CD4-positive, alpha-beta T cell (primary cell): ENCODE data around the gene PLCXD1. TPM values are rescaled to one million over a fixed set of nuclear protein-coding genes. Genes with fewer than 3 reads are reported as not detected.

Source experiments
- ATAC-seq: fragments of 200-7000 bp; cut with Tn5 transposase; one replicate; pipeline ENCODE4 v1.10.0; 2022; ENCODE audit warnings: mild to moderate bottlenecking; ENCODE audit not compliant: poor library complexity
- CTCF ChIA-PET: fragments of 350-600 bp; sonication (Branson Sonifier 250); formaldehyde crosslinking; loops from one replicate; lab custom pipeline; 2021; ENCODE audit warnings: antibody characterized with exemption, inconsistent platforms; lab: Charles Lee
- POLR2A ChIA-PET: fragments of 350-600 bp; sonication (Branson Sonifier 250); formaldehyde crosslinking; loops from one replicate; lab custom pipeline; 2021; ENCODE audit warnings: antibody characterized with exemption, inconsistent platforms; lab: Charles Lee
- DNase-seq, 14 experiments: peaks; one replicate each; pipeline ENCODE4 v3.0.0-alpha.2; 2013 to 2020; ENCODE audit warnings: mixed read lengths in 2 of 14
- H3K27ac ChIP-seq, 2 donors: one replicate each; pipeline versions ENCODE4 v1.5.1 to v1.7.0; 2013; ENCODE audit warnings: low read length in 2 of 2, low read depth in 1 of 2, mild to moderate bottlenecking in 1 of 2
- H3K27me3 ChIP-seq, 2 experiments: 1 replicate in 1 of 2; 2 replicates in 1 of 2; pipeline versions ENCODE4 v1.6.1 to v1.7.0; 2013; ENCODE audit warnings: low read length in 2 of 2, control low read depth in 1 of 2, mild to moderate bottlenecking in 1 of 2, moderate library complexity in 1 of 2; ENCODE audit not compliant: insufficient read depth in 2 of 2, control insufficient read depth in 1 of 2
- H3K36me3 ChIP-seq: one replicate; pipeline ENCODE4 v1.6.1; 2013; ENCODE audit warnings: low read length, control low read depth; ENCODE audit not compliant: insufficient read depth
- H3K4me1 ChIP-seq: one replicate; pipeline ENCODE4 v1.6.1; 2013; ENCODE audit warnings: low read length, control low read depth; ENCODE audit not compliant: insufficient read depth
- H3K4me3 ChIP-seq: one replicate; pipeline ENCODE4 v1.5.1; 2013; ENCODE audit warnings: mild to moderate bottlenecking, low read length, moderate library complexity
- H3K9me3 ChIP-seq, 2 experiments: 1 replicate in 1 of 2; 2 replicates in 1 of 2; pipeline versions ENCODE4 v1.6.1 to v1.7.0; 2013; ENCODE audit warnings: low read length in 2 of 2, mild to moderate bottlenecking in 2 of 2, control low read depth in 1 of 2, moderate library complexity in 1 of 2; ENCODE audit not compliant: control insufficient read depth in 1 of 2, insufficient read depth in 1 of 2
- H3K27ac Mint-ChIP-seq: one replicate; pipeline ENCODE4 v1.8.0; 2020; ENCODE audit warnings: mixed read lengths
- H3K27me3 Mint-ChIP-seq: one replicate; pipeline ENCODE4 v1.8.0; 2021; ENCODE audit warnings: mixed read lengths
- H3K36me3 Mint-ChIP-seq: one replicate; pipeline ENCODE4 v1.8.0; 2021; ENCODE audit warnings: low read depth, mixed read lengths
- H3K4me1 Mint-ChIP-seq: one replicate; pipeline ENCODE4 v1.8.0; 2021; ENCODE audit warnings: low read depth, mixed read lengths
- H3K4me3 Mint-ChIP-seq: one replicate; pipeline ENCODE4 v1.8.0; 2020; ENCODE audit warnings: mild to moderate bottlenecking, mixed read lengths
- H3K9me3 Mint-ChIP-seq: one replicate; pipeline ENCODE4 v1.8.0; 2020; ENCODE audit warnings: mixed read lengths
- intact Hi-C, 2 experiments: fragments of 100-400 bp; cut with DNase I in 1 of 2; cut with micrococcal nuclease in 1 of 2; formaldehyde crosslinking; loops; one replicate each; pipeline versions ENCODE4 v1.15.1 to v1.9.0; 2023 to 2025; cut with DNase I, micrococcal nuclease
- total RNA-seq, 174 experiments: library from RNA in 2 of 174; stranded (reverse) in 2 of 174; gene quantifications; one replicate each; pipeline ENCODE4 v1.2.3 and lab custom pipeline; 2021 to 2026
- TF ChIP-seq, protein P1 (sequence below): fragments of 200-600 bp; IDR thresholded peaks from one replicate; pipeline ENCODE4 v1.8.0; 2022; ENCODE audit warnings: antibody characterized with exemption, mild to moderate bottlenecking

The PLCXD1 gene
- total RNA-seq, 2 experiments from 2014 or later, result 33.0 to 35.8 TPM

DNA sequence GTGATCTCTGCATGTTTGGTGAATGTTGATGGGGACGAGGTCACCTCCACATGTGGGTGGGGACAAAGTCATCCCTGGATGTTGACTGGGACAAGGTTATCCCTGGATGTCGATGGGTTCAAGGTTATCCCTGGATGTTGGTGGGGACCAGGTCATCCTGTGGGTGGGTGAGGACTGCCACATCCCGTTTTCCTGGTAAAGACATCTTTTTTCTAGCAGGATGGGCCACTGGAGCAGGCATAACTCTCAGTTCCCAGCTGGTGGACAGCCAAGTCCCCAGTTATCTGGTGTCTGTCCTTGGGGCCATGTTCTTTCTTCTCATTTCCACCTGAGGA lies 28.3 kb upstream of the PLCXD1 start:
- TF ChIP-seq, protein P1, sequence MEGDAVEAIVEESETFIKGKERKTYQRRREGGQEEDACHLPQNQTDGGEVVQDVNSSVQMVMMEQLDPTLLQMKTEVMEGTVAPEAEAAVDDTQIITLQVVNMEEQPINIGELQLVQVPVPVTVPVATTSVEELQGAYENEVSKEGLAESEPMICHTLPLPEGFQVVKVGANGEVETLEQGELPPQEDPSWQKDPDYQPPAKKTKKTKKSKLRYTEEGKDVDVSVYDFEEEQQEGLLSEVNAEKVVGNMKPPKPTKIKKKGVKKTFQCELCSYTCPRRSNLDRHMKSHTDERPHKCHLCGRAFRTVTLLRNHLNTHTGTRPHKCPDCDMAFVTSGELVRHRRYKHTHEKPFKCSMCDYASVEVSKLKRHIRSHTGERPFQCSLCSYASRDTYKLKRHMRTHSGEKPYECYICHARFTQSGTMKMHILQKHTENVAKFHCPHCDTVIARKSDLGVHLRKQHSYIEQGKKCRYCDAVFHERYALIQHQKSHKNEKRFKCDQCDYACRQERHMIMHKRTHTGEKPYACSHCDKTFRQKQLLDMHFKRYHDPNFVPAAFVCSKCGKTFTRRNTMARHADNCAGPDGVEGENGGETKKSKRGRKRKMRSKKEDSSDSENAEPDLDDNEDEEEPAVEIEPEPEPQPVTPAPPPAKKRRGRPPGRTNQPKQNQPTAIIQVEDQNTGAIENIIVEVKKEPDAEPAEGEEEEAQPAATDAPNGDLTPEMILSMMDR, result no peak
- Histone ChIP-seq H3K27me3 (no peaks in the 10 kb centered on the region), H3K9me3 (peaks cover 0 to 4% of the 10 kb centered on the region in 2 experiments), H3K4me3 (no peak overlapping the region), H3K4me1 (peaks cover 7% of the 10 kb centered on the region), H3K36me3 (no peaks in the 10 kb centered on the region), H3K27ac (no peak overlapping the region)
- ChIA-PET POLR2A (no interaction called here), CTCF (no interaction called here)
- intact Hi-C loops, result no loop called here
- Mint-ChIP-seq H3K27me3 (no peaks in the 10 kb centered on the region), H3K27ac (peak overlapping the region; percentile 89), H3K9me3 (peaks cover 2% of the 10 kb centered on the region), H3K4me3 (no peak overlapping the region), H3K4me1 (peaks cover 27% of the 10 kb centered on the region), H3K36me3 (no peaks in the 10 kb centered on the region)
- peak in 1 of 14 experiments; percentile 4 for DNase-seq
- no peak for ATAC-seq

DNA sequence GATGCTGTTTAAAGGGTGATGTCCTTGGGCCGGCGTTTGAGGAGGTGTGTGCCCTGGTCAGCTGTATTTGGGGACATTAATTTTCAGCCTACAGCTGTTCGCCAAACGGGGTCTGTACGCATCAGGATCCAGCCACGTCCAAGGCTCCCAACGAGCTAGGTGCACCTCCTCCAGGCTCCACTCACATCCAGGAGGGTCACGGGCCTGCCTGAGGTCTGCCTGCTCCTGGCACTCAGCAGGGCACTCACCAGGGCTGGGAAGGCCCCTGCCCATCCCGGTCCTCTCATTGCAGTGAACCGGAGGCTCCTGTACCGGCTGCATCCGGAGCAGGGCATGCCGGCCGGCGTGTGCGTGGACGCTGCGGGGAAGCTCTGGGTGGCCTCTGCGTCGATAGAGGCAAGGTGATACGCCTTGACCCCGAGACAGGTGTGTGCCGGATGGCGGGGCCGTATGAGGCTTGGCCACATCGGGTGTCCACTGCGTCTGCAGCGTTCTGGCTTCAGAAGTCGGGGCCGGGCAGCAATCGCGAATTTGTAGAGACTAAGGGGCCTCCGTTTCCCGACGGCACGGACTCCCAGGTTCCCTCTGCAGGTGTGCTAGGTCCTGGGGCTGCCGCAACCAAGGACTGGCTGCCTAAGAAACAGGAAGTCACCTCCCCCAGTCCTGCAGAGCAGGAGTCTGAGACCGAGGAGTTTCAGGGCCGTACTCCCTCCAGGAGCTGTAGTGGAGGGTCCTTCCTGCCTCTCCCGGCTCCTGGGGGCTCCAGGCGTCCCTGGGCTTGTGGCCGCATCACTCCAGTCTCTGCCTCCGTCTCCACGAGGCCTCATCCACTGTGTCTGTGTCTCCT lies 27.5 kb upstream of the PLCXD1 start:
- Mint-ChIP-seq H3K4me1 (peaks cover 27% of the 10 kb centered on the region), H3K27me3 (no peaks in the 10 kb centered on the region), H3K36me3 (no peaks in the 10 kb centered on the region), H3K9me3 (peaks cover 2% of the 10 kb centered on the region), H3K4me3 (no peak overlapping the region), H3K27ac (peak overlapping the region; percentile 36)
- TF ChIP-seq, protein P1, result no peak
- Histone ChIP-seq H3K36me3 (no peaks in the 10 kb centered on the region), H3K27me3 (no peaks in the 10 kb centered on the region), H3K4me3 (no peak overlapping the region), H3K27ac (no peak overlapping the region), H3K4me1 (peaks cover 7% of the 10 kb centered on the region), H3K9me3 (peaks cover 0 to 4% of the 10 kb centered on the region in 2 experiments)
- ChIA-PET CTCF (no interaction called here), POLR2A (no interaction called here)
- peak in 1 of 14 experiments; percentile 8 for DNase-seq
- no peak for ATAC-seq
- intact Hi-C loops, result no loop called here

DNA sequence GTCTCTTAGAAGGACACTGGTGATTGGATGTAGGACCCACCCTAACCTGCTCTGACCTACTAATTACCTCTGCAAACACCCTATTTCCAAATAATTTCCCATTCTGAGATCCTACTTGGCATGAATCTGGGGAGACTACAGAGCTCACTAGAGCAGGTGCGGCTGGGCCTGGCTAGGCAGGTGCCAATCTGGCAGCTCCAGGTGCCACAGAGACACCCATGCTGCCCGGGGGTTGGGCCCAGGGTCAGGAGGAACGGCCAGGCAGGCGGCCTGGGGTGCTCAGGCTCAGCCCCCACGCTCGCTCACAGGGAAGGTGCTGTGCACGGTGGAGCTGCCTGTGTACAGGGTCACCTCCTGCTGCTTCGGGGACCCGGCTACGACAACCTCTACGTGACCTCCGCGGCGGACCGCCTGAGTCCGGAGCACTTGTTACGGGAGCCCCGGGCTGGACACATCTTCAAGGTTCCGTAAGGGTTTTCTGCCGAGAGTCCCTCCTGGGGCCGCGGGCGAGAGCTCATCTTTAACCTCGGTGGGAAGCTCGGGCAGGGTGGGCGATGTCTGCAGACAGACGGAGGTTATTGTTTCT lies 26.5 kb upstream of the PLCXD1 start:
- Histone ChIP-seq H3K27me3 (no peaks in the 10 kb centered on the region), H3K4me1 (peaks cover 8% of the 10 kb centered on the region), H3K4me3 (no peak overlapping the region), H3K36me3 (no peaks in the 10 kb centered on the region), H3K27ac (no peak overlapping the region), H3K9me3 (peaks cover 0 to 4% of the 10 kb centered on the region in 2 experiments)
- Mint-ChIP-seq H3K9me3 (peaks cover 2% of the 10 kb centered on the region), H3K4me3 (no peak overlapping the region), H3K4me1 (peaks cover 27% of the 10 kb centered on the region), H3K27me3 (no peaks in the 10 kb centered on the region), H3K27ac (peak overlapping the region; percentile 36), H3K36me3 (no peaks in the 10 kb centered on the region)
- TF ChIP-seq, protein P1, result no peak
- ATAC-seq (no peak), DNase-seq (peak in 1 of 14 experiments; percentile 4)
- intact Hi-C loops, result no loop called here
- CTCF ChIA-PET, result no interaction called here
- POLR2A ChIA-PET, result no interaction called here
